IMR-90 (cell line): Measurements from ENCODE around the gene NXPH3. TPM values are rescaled to one million over a fixed set of nuclear protein-coding genes. Genes with fewer than 3 reads are reported as not detected.

Experiments used
- ATAC-seq: fragments of 200-7000 bp; cut with Tn5 transposase; 2 replicates; pipeline ENCODE4 v1.9.1; 2020; ENCODE audit warnings: low read depth, mild to moderate bottlenecking, moderate library complexity
- BruUV-seq: library from RNA; stranded (reverse); fragments of 400-500 nt; replicated peaks from 2 replicates; lab custom pipeline; 2021; lab: Mats Ljungman, UMichigan
- CTCF ChIA-PET: fragments of 300-600 bp; formaldehyde crosslinking; extraction: SDS; loops from one replicate; lab custom pipeline; 2021; ENCODE audit warnings: antibody characterized with exemption; lab: Yijun Ruan, JAX
- POLR2A ChIA-PET: fragments of 300-600 bp; sonication (Branson Sonifier 250); formaldehyde crosslinking; loops from one replicate; lab custom pipeline; 2022; ENCODE audit warnings: antibody characterized with exemption; ENCODE audit not compliant: unreplicated experiment; lab: Charles Lee
- DNase-seq: peaks from one replicate; pipeline ENCODE4 v3.0.0; 2013
- H2AFZ ChIP-seq: replicated peaks from 2 replicates; pipeline ENCODE3; 2013; ENCODE audit warnings: low read length, mild to moderate bottlenecking; ENCODE audit not compliant: poor library complexity
- H2AK5ac ChIP-seq: 2 replicates; pipeline ENCODE4 v1.6.1; 2013; ENCODE audit warnings: low read depth, low read length, inconsistent platforms
- H2AK9ac ChIP-seq: replicated peaks from 2 replicates; pipeline ENCODE3; 2013; ENCODE audit warnings: mild to moderate bottlenecking, low read depth, low read length, moderate library complexity; ENCODE audit not compliant: poor library complexity
- H2BK120ac ChIP-seq: 2 replicates; pipeline ENCODE4 v1.6.1; 2013; ENCODE audit warnings: low read depth, low read length, inconsistent platforms
- H2BK15ac ChIP-seq: 3 replicates; pipeline ENCODE4 v1.6.1; 2013; ENCODE audit warnings: low read depth, low read length, inconsistent platforms
- H2BK20ac ChIP-seq: 2 replicates; pipeline ENCODE4 v1.6.1; 2013; ENCODE audit warnings: low read depth, mild to moderate bottlenecking, inconsistent platforms, low read length, moderate library complexity
- H2BK5ac ChIP-seq: 2 replicates; pipeline ENCODE4 v1.6.1; 2013; ENCODE audit warnings: mild to moderate bottlenecking, low read depth, low read length, inconsistent platforms; ENCODE audit not compliant: poor library complexity, severe bottlenecking
- H3K14ac ChIP-seq: replicated peaks from 2 replicates; pipeline ENCODE4 v1.6.1; 2013; ENCODE audit warnings: low read depth, low read length, inconsistent platforms
- H3K18ac ChIP-seq: 2 replicates; pipeline ENCODE4 v1.6.1; 2013; ENCODE audit warnings: low read depth, low read length, control low read depth
- H3K23ac ChIP-seq: 2 replicates; pipeline ENCODE4 v1.6.1; 2013; ENCODE audit warnings: low read depth, low read length, inconsistent platforms
- H3K27ac ChIP-seq: 2 replicates; pipeline ENCODE4 v1.5.1; 2013; ENCODE audit warnings: mild to moderate bottlenecking, control low read depth, low read length; ENCODE audit not compliant: insufficient read depth
- H3K27me3 ChIP-seq: 2 replicates; pipeline ENCODE4 v1.6.1; 2013; ENCODE audit warnings: low read length; ENCODE audit not compliant: control insufficient read depth, insufficient read depth
- H3K36me3 ChIP-seq: 2 replicates; pipeline ENCODE4 v1.6.1; 2013; ENCODE audit warnings: low read length, mixed read lengths; ENCODE audit not compliant: control insufficient read depth, insufficient read depth
- H3K4ac ChIP-seq: 2 replicates; pipeline ENCODE4 v1.6.1; 2013; ENCODE audit warnings: low read depth, low read length, inconsistent platforms
- H3K4me1 ChIP-seq: 2 replicates; pipeline ENCODE4 v1.6.1; 2013; ENCODE audit warnings: low read length, mixed read lengths; ENCODE audit not compliant: control insufficient read depth, insufficient read depth
- H3K4me2 ChIP-seq: 2 replicates; pipeline ENCODE4 v1.6.1; 2013; ENCODE audit warnings: low read depth, mild to moderate bottlenecking, control low read depth, low read length, moderate library complexity
- H3K4me3 ChIP-seq: 2 replicates; pipeline ENCODE4 v1.5.1; 2013; ENCODE audit warnings: low read depth, mild to moderate bottlenecking, control low read depth, low read length, moderate library complexity; ENCODE audit not compliant: insufficient read depth
- H3K56ac ChIP-seq: 2 replicates; pipeline ENCODE4 v1.6.1; 2013; ENCODE audit warnings: low read length, inconsistent platforms; ENCODE audit not compliant: insufficient read depth; ENCODE audit errors: extremely low read depth
- H3K79me1 ChIP-seq, 2 experiments: 2 replicates each; pipeline ENCODE4 v1.6.1; 2013; ENCODE audit warnings: low read length in 2 of 2, inconsistent platforms in 1 of 2, low read depth in 1 of 2
- H3K9ac ChIP-seq: 2 replicates; pipeline ENCODE4 v1.6.1; 2013; ENCODE audit warnings: low read depth, low read length, control low read depth
- H3K9me1 ChIP-seq: 2 replicates; pipeline ENCODE4 v1.6.1; 2013; ENCODE audit warnings: low read length, inconsistent platforms; ENCODE audit not compliant: insufficient read depth
- H3K9me3 ChIP-seq: 2 replicates; pipeline ENCODE4 v1.6.1; 2013; ENCODE audit warnings: low read length; ENCODE audit not compliant: control insufficient read depth, insufficient read depth
- H4K20me1 ChIP-seq: 2 replicates; pipeline ENCODE4 v1.6.1; 2013; ENCODE audit warnings: low read length, inconsistent platforms; ENCODE audit not compliant: insufficient read depth
- H4K5ac ChIP-seq: 2 replicates; pipeline ENCODE4 v1.6.1; 2013; ENCODE audit warnings: mild to moderate bottlenecking, low read depth, low read length, control low read depth
- H4K8ac ChIP-seq, 2 experiments: 2 replicates each; pipeline ENCODE4 v1.6.1; 2013; ENCODE audit warnings: low read depth in 2 of 2, low read length in 2 of 2, control low read depth in 1 of 2, inconsistent platforms in 1 of 2
- H4K91ac ChIP-seq: 2 replicates; pipeline ENCODE4 v1.6.1; 2013; ENCODE audit warnings: low read depth, low read length, inconsistent platforms; ENCODE audit not compliant: insufficient read depth
- CEBPB ChIP-seq: IDR thresholded peaks from 2 replicates; pipeline ENCODE4 v1.6.1; 2012; ENCODE audit warnings: low read depth, low read length, improper control_type of control experiment
- RAD21 ChIP-seq: IDR thresholded peaks from 2 replicates; pipeline ENCODE4 v1.6.1; 2012; ENCODE audit warnings: low read length, improper control_type of control experiment
- RCOR1 ChIP-seq: IDR thresholded peaks from 2 replicates; pipeline ENCODE4 v1.6.1; 2012; ENCODE audit warnings: mild to moderate bottlenecking, low read length, improper control_type of control experiment; ENCODE audit not compliant: insufficient replicate concordance
- WGBS, 2 experiments: methylation state at CpG; one replicate each; pipeline versions ENCODE4 v1.1.5 to v1.1.7; 2013; ENCODE audit warnings: missing lambda C conversion rate in 2 of 2; ENCODE audit not compliant: insufficient read length in 1 of 2; ENCODE audit errors: extremely low coverage in 2 of 2; 5-methylcytosine and 5-hydroxymethylcytosine counted together
- dilution Hi-C: fragments of 300-500 bp; cut with HindIII; formaldehyde crosslinking; loops from one replicate; pipeline ENCODE4 v1.14.3; 2018; ENCODE audit warnings: low sequenced_read_pairs; ENCODE audit not compliant: unreplicated experiment
- in situ Hi-C: fragments of 300-500 bp; cut with MboI; formaldehyde crosslinking; loops from 3 replicates; pipeline ENCODE4 v1.14.3; 2019; ENCODE audit warnings: low sequenced_read_pairs, inconsistent platforms, mixed read lengths
- intact Hi-C: fragments of 100-400 bp; cut with micrococcal nuclease; formaldehyde crosslinking; loops from 2 replicates; pipeline ENCODE4 v1.10.0; 2022
- polyA plus RNA-seq, 3 experiments: library from polyadenylated mRNA; depleted of rRNA; stranded (reverse); fragments of >200 nt; gene quantifications; 2 replicates each; pipeline ENCODE4 v1.2.3, GENCODE V29; 2012; ENCODE audit warnings: low replicate concordance in 1 of 3
- total RNA-seq: library from RNA; depleted of rRNA; stranded (reverse); fragments of >200 nt; gene quantifications from 2 replicates; pipeline ENCODE4 v1.2.3, GENCODE V29; 2012

The NXPH3 gene
- total and polyA plus RNA-seq, 2 of the 4 experiments (the other 2 are of a cell fraction) = 0.18 to 0.31 TPM

DNA sequence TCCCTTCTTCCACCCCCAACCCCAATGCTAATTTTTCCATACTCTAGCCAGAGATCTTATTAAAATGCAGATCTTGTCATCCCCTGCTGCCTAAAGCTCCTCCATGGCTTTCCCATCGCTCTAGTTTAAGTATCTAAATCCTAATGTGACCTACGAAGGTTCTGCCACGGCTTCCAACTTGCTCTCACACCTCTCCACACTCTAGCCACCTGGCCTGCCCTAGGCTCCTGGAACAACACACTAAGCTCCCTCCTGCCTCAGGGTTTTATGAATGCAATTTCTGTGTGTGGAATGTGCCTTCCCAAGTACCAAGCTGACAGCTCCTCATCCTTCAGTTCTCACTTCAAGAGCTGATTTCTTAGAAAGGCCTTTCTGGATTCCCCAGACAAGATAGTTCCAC is 16.6 kb downstream of the NXPH3 start:
- Histone ChIP-seq H3K9me1 (peaks cover 16% of the 10 kb centered on the region), H4K91ac (no peak overlapping the region), H2BK20ac (no peak overlapping the region), H3K36me3 (peaks cover 7% of the 10 kb centered on the region), H3K18ac (no peak overlapping the region), H3K23ac (no peak overlapping the region), H2AFZ (no peak overlapping the region), H4K8ac (no peak overlapping the region), H3K79me1 (peaks cover 0 to 1% of the 10 kb centered on the region in 2 experiments; a peak in 1 of 4 replicates), H3K56ac (no peak overlapping the region), H4K5ac (no peak overlapping the region), H2AK5ac (no peak overlapping the region), H2BK15ac (no peak overlapping the region), H3K9me3 (no peaks in the 10 kb centered on the region), H4K20me1 (peaks cover 5% of the 10 kb centered on the region), H2BK120ac (no peak overlapping the region), H2BK5ac (no peak overlapping the region), H3K14ac (no peak overlapping the region), H2AK9ac (no peak overlapping the region), H3K9ac (no peak overlapping the region), H3K4me1 (peaks cover 10% of the 10 kb centered on the region), H3K4me2 (no peak overlapping the region), H3K27me3 (no peaks in the 10 kb centered on the region), H3K4me3 (no peak overlapping the region), H3K4ac (no peak overlapping the region), H3K27ac (no peak overlapping the region)
- ChIA-PET CTCF (no interaction called here), POLR2A (no interaction called here)
- TF ChIP-seq CEBPB (no peak), RCOR1 (no peak), RAD21 (no peak)
- intact Hi-C loops = loop anchor here (5.0 kb wide), 1 partner anchor 35 kb away; no protein-coding TSS in a partner anchor
- ATAC-seq (no peak), DNase-seq (no peak)
- no CpG with 5 or more reads among the region's 3 CpGs for WGBS, 2 experiments
- in situ Hi-C loops = no loop called here
- dilution Hi-C loops = no loop called here
- no TSS peak for BruUV-seq
